ENCODE data around the gene LMBR1L. TPM values are rescaled to one million over a fixed set of nuclear protein-coding genes. Genes with fewer than 3 reads are reported as not detected.

LMBR1L gene
- total and polyA plus RNA-seq, 2 of the 8 experiments (the other 6 are each of a cell fraction or from before 2014, with no cell fraction given): 36.6 to 49.6 TPM

GRCh38 chr12:49069507-49070346 lies 40.9 kb downstream of the LMBR1L start, which contains the start of gene RHEBL1 (continued):
- TF ChIP-seq KDM4A (IDR thresholded peaks at IDR 0.05; ENCODE audit: low read depth, low read length, severe bottlenecking) (peak; percentile 99), RBBP5 (IDR thresholded peaks at IDR 0.05; ENCODE audit: borderline replicate concordance, low read depth, low read length) (peak; percentile 82; the same call in 1 of the 2 replicates), USF2 (IDR thresholded peaks at IDR 0.05; ENCODE audit: low read length) (peak; percentile 86), E2F6 (IDR thresholded peaks at IDR 0.05) (peak; percentile 83; the same call in 1 of the 2 replicates), SIN3A (conservative IDR thresholded peaks at IDR 0.05 in 1 of 2, IDR thresholded peaks at IDR 0.05 in 1 of 2; ENCODE audit: low read depth in 1 of 2, low read length in 2 of 2) (peak in 1 of 2 experiments; percentile 74; a peak in 2 of 4 replicates), BACH1 (IDR thresholded peaks at IDR 0.05; ENCODE audit: low read length) (peak; percentile 41; the same call in 1 of the 2 replicates), CHD7 (IDR thresholded peaks at IDR 0.05; ENCODE audit: insufficient replicate concordance, low read length) (no peak)

Measured in H1 (cell line).